HG02623 (cell line): ENCODE measurements around the gene STT3B.
"Not testable (repeated sequence)": the region's sequence is repeated elsewhere in the genome, so short reads cannot be mapped to it uniquely, and the experiment has no call there.

Experiments used
- ATAC-seq: cut with Tn5 transposase; IDR thresholded peaks from one replicate; pipeline ENCODE4 v1.9.1; 2021; ENCODE audit warnings: moderate library complexity; ENCODE audit not compliant: unreplicated experiment

STT3B gene

GRCh38 chr3:31590650-31591049 lies 57.9 kb downstream of the STT3B start:
- ATAC-seq: no peak

GRCh38 chr3:31592764-31593163 lies 60.0 kb downstream of the STT3B start:
- no peak for ATAC-seq

- no peak for ATAC-seq
Observed at GRCh38 chr3:31596176-31596575, 63.5 kb downstream of the STT3B start.

- ATAC-seq: no peak
Observed at GRCh38 chr3:31600431-31600830, 67.7 kb downstream of the STT3B start.

- ATAC-seq: not testable (repeated sequence)
Observed at GRCh38 chr3:31605333-31605732, 72.6 kb downstream of the STT3B start.

- no peak for ATAC-seq
Observed at GRCh38 chr3:31606453-31606852, 73.7 kb downstream of the STT3B start.

- ATAC-seq: no peak
Observed at GRCh38 chr3:31610700-31611275, 78.1 kb downstream of the STT3B start.

GRCh38 chr3:31613177-31613576 lies 80.5 kb downstream of the STT3B start:
- ATAC-seq: no peak

- ATAC-seq: no peak
Observed at GRCh38 chr3:31613654-31614053, 80.9 kb downstream of the STT3B start.

GRCh38 chr3:31614162-31614921 lies 81.6 kb downstream of the STT3B start:
- ATAC-seq: no peak

- ATAC-seq: no peak
Observed at GRCh38 chr3:31615071-31615875, 82.5 kb downstream of the STT3B start.

- ATAC-seq: no peak
Observed at GRCh38 chr3:31616711-31617110, 84.0 kb downstream of the STT3B start.

- no peak for ATAC-seq
Observed at GRCh38 chr3:31620656-31621055, 87.9 kb downstream of the STT3B start.

GRCh38 chr3:31621314-31621713 lies 88.6 kb downstream of the STT3B start:
- no peak for ATAC-seq

- peak; percentile 37 for ATAC-seq
Observed at GRCh38 chr3:31622636-31623288, 90.0 kb downstream of the STT3B start.

- ATAC-seq: no peak
Observed at GRCh38 chr3:31624083-31624709, 91.5 kb downstream of the STT3B start.

- ATAC-seq: no peak
Observed at GRCh38 chr3:31625358-31625757, 92.6 kb downstream of the STT3B start.

GRCh38 chr3:31629054-31629453 lies 96.3 kb downstream of the STT3B start:
- no peak for ATAC-seq

- ATAC-seq: no peak
Observed at GRCh38 chr3:31634476-31634875, 101.8 kb downstream of the STT3B start.

GRCh38 chr3:31635545-31635944 lies 102.8 kb downstream of the STT3B start:
- peak; percentile 54 for ATAC-seq

- ATAC-seq: no peak
Observed at GRCh38 chr3:31636049-31636448, 103.3 kb downstream of the STT3B start.
